ENCODE measurements around the gene RYR2.
A peak's percentile ranks its signal among the peaks of the same experiment; 100 is the strongest.
"Not testable (repeated sequence)": the region's sequence is repeated elsewhere in the genome, so short reads cannot be mapped to it uniquely, and the experiment has no call there.

Gene RYR2

DNA sequence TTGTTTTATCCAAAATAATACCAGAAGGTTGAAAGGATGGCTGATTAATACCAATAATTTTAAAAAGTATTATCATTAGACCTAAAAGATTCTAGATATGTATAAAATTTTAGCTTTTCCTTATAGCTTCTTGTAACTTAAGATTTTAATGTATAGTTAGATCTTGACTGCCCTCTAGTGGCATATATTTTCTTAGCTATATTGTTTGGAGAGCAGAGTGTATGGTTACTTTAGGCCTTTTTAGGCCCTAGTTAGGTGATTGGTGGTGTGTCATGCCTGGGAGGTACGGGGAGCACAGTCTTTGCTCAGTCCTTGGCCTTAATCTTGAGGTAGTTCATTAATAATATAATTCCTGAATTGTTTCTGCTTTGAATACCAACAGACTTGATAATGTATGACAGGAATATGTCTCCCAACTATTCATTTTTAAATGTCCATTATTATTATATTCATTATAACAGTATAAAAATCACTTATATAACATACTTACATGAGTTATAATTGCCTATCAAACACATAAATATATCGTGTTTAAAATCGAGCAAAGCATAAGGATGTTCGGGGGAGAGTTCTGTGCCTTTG, 520.3 kb downstream of the RYR2 start:
- H3K27me3 Mint-ChIP-seq, result peaks cover 0 to 13% of the 10 kb centered on the region in 2 donors
- DNase-seq (peak in 2 of 3 experiments; percentile 5 to 7), ATAC-seq (replicated peaks) (peak; percentile 51)
- no peaks in the 10 kb centered on the region for H3K4me1 Mint-ChIP-seq (ENCODE audit: low read depth in 2 of 2)
- H3K4me3 Mint-ChIP-seq, result no peak overlapping the region
- no peak overlapping the region for H3K27ac Mint-ChIP-seq
- no peaks in the 10 kb centered on the region for H3K36me3 Mint-ChIP-seq (ENCODE audit: insufficient read depth)
- no peaks in the 10 kb centered on the region for H3K9me3 Mint-ChIP-seq

DNA sequence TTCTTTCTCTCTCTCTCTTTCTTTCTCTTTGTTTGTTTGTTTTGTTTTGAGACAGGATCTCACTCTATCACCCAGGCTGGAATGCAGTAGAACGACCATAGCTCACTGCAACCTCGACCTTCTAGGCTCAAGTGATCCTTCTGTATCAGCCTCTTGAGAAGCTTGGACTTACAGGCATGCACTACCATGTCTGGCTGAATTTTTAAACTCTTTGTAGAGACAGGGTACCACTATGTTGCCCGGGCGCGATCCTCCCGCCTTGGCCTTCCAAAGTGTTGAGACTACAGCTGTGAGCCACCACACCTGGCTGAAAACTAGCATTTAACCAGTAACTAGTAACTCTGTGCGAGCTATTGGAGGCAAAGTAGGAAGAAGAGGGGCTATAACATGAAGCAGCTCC, 523.3 kb downstream of the RYR2 start:
- Mint-ChIP-seq H3K4me1 (ENCODE audit: low read depth in 2 of 2) (no peaks in the 10 kb centered on the region), H3K4me3 (no peak overlapping the region), H3K27ac (no peak overlapping the region), H3K36me3 (ENCODE audit: insufficient read depth) (no peaks in the 10 kb centered on the region), H3K27me3 (peaks cover 0 to 13% of the 10 kb centered on the region in 2 donors), H3K9me3 (no peaks in the 10 kb centered on the region)
- ATAC-seq (replicated peaks) (no peak), DNase-seq (no peak)

DNA sequence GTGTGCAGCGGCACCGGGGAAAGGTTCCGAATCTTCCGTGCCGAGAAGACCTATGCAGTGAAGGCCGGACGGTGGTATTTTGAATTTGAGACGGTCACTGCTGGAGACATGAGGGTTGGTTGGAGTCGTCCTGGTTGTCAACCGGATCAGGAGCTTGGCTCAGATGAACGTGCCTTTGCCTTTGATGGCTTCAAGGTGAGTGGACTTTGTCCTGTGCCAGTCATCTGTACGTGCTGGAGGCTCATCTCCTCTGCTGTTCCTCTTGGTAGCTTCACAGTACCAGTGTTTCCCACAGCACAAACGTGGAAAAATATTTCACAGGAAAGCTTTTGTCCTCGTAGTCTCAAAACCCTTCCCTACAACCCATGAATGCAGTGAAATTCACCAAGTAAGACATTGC, 524.6 kb downstream of the RYR2 start:
- ATAC-seq (replicated peaks), result no peak
- Mint-ChIP-seq H3K36me3 (ENCODE audit: insufficient read depth) (no peaks in the 10 kb centered on the region), H3K27ac (no peak overlapping the region), H3K4me1 (ENCODE audit: low read depth in 2 of 2) (no peaks in the 10 kb centered on the region), H3K27me3 (peaks cover 0 to 2% of the 10 kb centered on the region in 2 donors), H3K9me3 (no peaks in the 10 kb centered on the region), H3K4me3 (no peak overlapping the region)
- no peak for DNase-seq

DNA sequence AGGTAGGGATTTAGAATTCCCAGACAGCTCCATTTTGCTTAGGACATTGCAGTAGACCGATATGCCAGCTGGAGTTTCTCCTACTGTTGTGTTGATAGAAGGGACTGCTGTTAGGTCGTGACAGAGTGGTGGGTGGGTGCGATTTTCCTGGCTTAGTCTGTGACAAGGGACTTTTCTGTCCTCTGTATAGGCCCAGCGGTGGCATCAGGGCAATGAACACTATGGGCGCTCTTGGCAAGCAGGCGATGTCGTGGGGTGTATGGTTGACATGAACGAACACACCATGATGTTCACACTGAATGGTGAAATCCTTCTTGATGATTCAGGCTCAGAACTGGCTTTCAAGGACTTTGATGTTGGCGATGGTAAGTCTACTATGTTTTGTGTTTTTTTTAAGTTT, 527.0 kb downstream of the RYR2 start:
- Mint-ChIP-seq H3K9me3 (no peaks in the 10 kb centered on the region), H3K4me3 (no peak overlapping the region), H3K27ac (no peak overlapping the region)

DNA sequence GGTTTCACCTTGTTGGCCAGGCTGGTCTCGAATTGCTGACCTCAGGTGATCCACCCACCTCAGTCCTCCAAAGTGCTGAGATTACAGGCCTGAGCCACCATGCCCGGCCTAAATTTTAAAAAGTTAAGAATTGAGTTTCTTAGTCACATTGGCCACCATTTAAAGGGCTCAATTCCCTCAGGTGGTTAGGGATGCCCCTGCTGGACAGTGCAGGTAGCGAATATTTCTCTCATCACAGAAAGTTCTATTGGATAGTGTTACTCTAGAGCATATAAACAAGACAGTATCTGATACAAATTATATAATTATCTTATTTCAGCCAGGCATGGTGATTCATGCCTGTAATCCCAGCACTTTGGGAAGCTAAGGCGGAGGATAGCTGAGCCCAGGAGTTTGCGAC, 528.5 kb downstream of the RYR2 start:
- no peaks in the 10 kb centered on the region for H3K36me3 Mint-ChIP-seq (ENCODE audit: insufficient read depth)
- H3K27ac Mint-ChIP-seq, result no peak overlapping the region
- no peak for DNase-seq
- H3K4me1 Mint-ChIP-seq (ENCODE audit: low read depth in 2 of 2), result no peaks in the 10 kb centered on the region
- H3K4me3 Mint-ChIP-seq, result no peak overlapping the region
- no peak for ATAC-seq (replicated peaks)
- H3K27me3 Mint-ChIP-seq, result peaks cover 0 to 8% of the 10 kb centered on the region in 2 donors
- no peaks in the 10 kb centered on the region for H3K9me3 Mint-ChIP-seq

More for the DNA sequence above, 527.0 kb downstream of the RYR2 start:
- ATAC-seq (replicated peaks), result no peak
- no peak for DNase-seq
- no peaks in the 10 kb centered on the region for H3K4me1 Mint-ChIP-seq (ENCODE audit: low read depth in 2 of 2)
- H3K36me3 Mint-ChIP-seq (ENCODE audit: insufficient read depth), result no peaks in the 10 kb centered on the region
- H3K27me3 Mint-ChIP-seq, result peaks cover 0 to 8% of the 10 kb centered on the region in 2 donors

DNA sequence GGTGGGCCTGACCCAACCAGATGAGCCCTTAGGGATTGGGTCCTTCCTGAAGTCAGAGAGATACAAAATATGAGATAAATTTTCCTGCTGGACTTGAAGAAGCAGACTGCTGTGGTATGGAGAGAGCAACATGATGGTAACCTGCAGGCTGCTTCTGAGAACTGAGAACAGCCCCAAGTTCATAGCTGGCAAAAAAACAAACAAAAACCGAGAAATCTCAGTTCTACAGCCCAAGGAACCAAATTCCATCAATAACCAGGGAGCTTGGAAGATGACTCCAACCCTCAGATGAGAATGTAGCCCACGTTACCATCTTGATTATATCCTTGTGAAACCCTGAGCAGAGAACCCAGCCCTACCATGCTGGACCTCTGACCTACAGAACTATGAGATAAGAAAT, 532.6 kb downstream of the RYR2 start:
- peaks cover 0 to 2% of the 10 kb centered on the region in 2 donors for H3K9me3 Mint-ChIP-seq
- ATAC-seq (replicated peaks) (no peak), DNase-seq (no peak)
- no peaks in the 10 kb centered on the region for H3K36me3 Mint-ChIP-seq (ENCODE audit: insufficient read depth)
- no peak overlapping the region for H3K4me3 Mint-ChIP-seq
- no peaks in the 10 kb centered on the region for H3K4me1 Mint-ChIP-seq (ENCODE audit: low read depth in 2 of 2)
- no peak overlapping the region for H3K27ac Mint-ChIP-seq
- peaks cover 0 to 8% of the 10 kb centered on the region in 2 donors for H3K27me3 Mint-ChIP-seq

DNA sequence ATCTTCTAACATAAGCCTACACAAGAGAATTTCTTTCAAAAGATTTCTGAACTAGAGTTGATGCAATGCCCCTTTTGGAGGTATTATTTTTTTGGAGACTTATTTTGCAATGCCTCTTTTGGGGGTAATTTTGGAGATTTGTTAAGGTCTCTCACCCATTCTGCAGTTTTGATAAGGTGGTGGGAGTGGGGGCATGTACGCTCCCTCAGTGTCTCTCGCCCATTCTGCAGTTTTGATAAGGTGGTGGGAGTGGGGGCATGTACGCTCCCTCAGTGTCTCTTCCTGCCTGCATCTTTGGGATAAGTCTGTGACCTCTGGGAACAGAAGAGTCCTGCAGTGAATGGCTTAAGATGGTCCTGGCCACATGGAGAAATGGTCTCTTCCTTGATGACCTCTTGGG, 536.6 kb downstream of the RYR2 start:
- ATAC-seq (replicated peaks) (no peak), DNase-seq (no peak)
- Mint-ChIP-seq H3K27me3 (no peaks in the 10 kb centered on the region), H3K4me3 (no peak overlapping the region), H3K27ac (no peak overlapping the region), H3K4me1 (ENCODE audit: low read depth in 2 of 2) (no peaks in the 10 kb centered on the region), H3K9me3 (peaks cover 0 to 2% of the 10 kb centered on the region in 2 donors), H3K36me3 (ENCODE audit: insufficient read depth) (no peaks in the 10 kb centered on the region)

DNA sequence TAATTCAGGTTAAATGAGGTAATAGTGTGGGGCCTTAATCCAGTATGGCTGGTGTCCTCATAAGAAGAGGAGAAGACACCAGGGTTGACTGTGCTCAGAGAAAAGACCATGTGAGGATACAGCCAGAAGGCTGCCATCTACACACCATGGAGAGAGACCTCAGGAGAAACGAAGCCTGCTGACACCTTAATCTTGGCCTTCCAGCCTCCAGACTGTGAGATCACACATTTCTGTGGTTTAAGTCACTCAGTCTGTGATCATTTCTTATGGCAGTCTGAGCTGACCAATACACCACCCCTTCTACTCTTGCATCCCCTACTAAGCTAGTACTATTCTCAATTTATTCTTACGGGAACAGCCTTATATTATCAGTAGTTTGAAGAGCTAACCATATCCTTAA, 538.7 kb downstream of the RYR2 start:
- Mint-ChIP-seq H3K4me1 (ENCODE audit: low read depth in 2 of 2) (no peaks in the 10 kb centered on the region), H3K27ac (no peak overlapping the region), H3K27me3 (no peaks in the 10 kb centered on the region), H3K9me3 (peaks cover 0 to 2% of the 10 kb centered on the region in 2 donors), H3K36me3 (ENCODE audit: insufficient read depth) (no peaks in the 10 kb centered on the region), H3K4me3 (no peak overlapping the region)
- ATAC-seq (replicated peaks) (no peak), DNase-seq (no peak)

DNA sequence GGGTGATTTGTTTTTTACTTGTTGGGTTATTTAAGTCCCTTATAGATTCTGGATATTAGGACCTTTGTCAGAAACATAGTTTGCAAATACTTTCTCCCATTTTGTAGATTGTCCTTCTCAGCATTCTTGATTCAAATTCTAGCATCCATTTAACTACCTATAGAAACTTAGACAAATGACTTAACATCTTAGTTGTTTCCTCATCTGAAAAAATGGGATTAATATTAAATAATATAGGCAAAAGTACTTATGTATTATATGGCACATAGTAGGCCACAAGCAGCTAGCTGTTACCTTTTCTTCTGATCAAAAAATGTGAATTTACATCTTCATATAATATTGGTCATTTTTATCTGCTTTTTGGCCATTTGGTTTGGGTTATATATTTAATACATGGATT, 541.3 kb downstream of the RYR2 start:
- DNase-seq (no peak), ATAC-seq (replicated peaks) (no peak)
- H3K27me3 Mint-ChIP-seq, result no peaks in the 10 kb centered on the region
- H3K36me3 Mint-ChIP-seq (ENCODE audit: insufficient read depth), result no peaks in the 10 kb centered on the region
- no peaks in the 10 kb centered on the region for H3K9me3 Mint-ChIP-seq
- H3K4me3 Mint-ChIP-seq, result no peak overlapping the region
- H3K4me1 Mint-ChIP-seq (ENCODE audit: low read depth in 2 of 2), result no peaks in the 10 kb centered on the region
- no peak overlapping the region for H3K27ac Mint-ChIP-seq

DNA sequence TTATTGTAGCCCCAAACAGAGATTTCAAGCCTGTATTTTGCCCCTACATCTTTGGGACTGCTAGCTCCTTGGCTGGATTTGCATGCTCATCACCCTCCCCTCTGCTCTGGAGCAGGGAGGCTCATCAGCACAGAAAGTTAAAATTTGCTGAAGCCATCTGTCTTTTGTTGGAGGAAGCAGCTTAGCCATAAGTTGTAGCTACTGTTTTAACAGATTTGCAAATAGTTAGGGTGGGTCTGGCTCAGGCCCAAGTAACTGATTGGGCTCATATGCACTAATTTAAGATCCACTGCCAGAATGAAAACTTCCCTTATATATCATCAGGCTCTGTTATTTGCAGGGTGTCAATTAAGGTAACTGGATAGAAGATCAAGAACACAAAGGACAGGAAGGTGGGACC, 541.8 kb downstream of the RYR2 start:
- Mint-ChIP-seq H3K27ac (no peak overlapping the region), H3K4me3 (no peak overlapping the region), H3K36me3 (ENCODE audit: insufficient read depth) (no peaks in the 10 kb centered on the region), H3K9me3 (no peaks in the 10 kb centered on the region), H3K27me3 (peaks cover 0 to 3% of the 10 kb centered on the region in 2 donors), H3K4me1 (ENCODE audit: low read depth in 2 of 2) (no peaks in the 10 kb centered on the region)
- DNase-seq (no peak), ATAC-seq (replicated peaks) (no peak)

DNA sequence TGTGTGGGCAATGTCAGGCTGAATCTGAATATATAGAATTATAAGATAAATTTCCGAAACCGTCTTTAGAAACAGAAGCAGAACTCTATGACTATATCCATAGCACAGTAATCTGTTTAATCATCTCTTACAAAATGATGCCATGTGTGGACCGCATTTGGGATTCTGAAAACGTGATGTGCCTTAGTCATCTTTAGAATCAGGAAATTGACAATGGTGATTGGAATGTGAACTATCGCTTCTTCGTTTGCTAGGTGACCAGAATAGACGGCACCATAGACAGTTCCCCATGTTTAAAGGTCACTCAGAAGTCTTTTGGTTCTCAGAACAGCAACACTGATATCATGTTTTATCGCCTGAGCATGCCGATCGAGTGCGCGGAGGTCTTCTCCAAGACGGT, 548.4 kb downstream of the RYR2 start:
- H3K36me3 Mint-ChIP-seq (ENCODE audit: insufficient read depth), result no peaks in the 10 kb centered on the region
- no peak overlapping the region for H3K4me3 Mint-ChIP-seq
- peaks cover 0 to 7% of the 10 kb centered on the region in 2 donors for H3K9me3 Mint-ChIP-seq
- no peak overlapping the region for H3K27ac Mint-ChIP-seq
- no peaks in the 10 kb centered on the region for H3K4me1 Mint-ChIP-seq (ENCODE audit: low read depth in 2 of 2)
- DNase-seq (no peak), ATAC-seq (replicated peaks) (no peak)
- peaks cover 15 to 16% of the 10 kb centered on the region in 2 donors for H3K27me3 Mint-ChIP-seq

DNA sequence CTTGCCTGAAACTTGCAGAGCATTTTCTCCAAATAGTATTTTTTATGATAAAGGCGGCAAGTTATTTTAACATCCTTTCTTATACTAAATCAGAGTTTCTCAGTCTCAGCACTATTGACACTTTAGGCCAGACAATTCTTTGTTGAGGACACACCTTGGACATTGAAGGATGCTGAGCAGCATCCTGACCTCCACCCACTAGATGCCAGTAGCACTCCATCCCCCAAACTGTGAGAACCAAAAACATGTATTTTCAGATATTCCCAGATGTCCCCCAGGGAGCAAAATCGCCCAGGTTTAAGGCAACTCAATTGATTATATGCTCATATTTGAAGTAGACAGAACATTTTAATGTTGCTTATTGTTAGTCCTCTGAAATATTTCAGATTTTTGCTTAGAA, 549.4 kb downstream of the RYR2 start:
- Mint-ChIP-seq H3K4me1 (ENCODE audit: low read depth in 2 of 2) (no peaks in the 10 kb centered on the region), H3K9me3 (peaks cover 0 to 15% of the 10 kb centered on the region in 2 donors), H3K36me3 (ENCODE audit: insufficient read depth) (no peaks in the 10 kb centered on the region), H3K27ac (no peak overlapping the region), H3K27me3 (peaks cover 22 to 23% of the 10 kb centered on the region in 2 donors), H3K4me3 (no peak overlapping the region)
- no peak for DNase-seq
- ATAC-seq (replicated peaks), result no peak

DNA sequence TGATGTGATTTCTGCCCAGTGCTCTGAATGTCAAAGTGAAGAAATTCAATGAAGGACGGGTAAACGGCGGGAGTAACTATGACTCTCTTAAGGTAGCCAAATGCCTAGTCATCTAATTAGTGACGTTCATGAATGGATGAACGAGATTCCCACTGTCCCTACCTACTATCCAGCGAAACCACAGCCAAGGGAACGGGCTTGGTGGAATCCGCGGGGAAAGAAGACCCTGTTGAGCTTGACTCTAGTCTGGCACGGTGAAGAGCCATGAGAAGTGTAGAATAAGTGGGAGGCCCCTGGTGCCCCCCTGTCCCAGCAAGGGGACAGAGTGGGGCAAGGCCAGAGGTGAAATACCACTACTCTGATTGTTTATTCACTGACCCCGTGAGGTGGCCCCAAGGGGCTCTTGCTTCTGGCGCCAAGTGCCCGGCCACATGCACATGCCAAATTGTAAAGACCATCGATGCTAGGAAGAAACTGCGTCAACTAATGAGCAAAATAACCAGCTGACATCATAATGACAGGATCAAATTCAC, 561.1 kb downstream of the RYR2 start:
- H3K4me1 Mint-ChIP-seq (ENCODE audit: low read depth in 2 of 2); H3K9me3 Mint-ChIP-seq; H3K4me3 Mint-ChIP-seq; H3K27me3 Mint-ChIP-seq; H3K36me3 Mint-ChIP-seq (ENCODE audit: insufficient read depth); ATAC-seq (replicated peaks); H3K27ac Mint-ChIP-seq; DNase-seq: not testable (repeated sequence)

DNA sequence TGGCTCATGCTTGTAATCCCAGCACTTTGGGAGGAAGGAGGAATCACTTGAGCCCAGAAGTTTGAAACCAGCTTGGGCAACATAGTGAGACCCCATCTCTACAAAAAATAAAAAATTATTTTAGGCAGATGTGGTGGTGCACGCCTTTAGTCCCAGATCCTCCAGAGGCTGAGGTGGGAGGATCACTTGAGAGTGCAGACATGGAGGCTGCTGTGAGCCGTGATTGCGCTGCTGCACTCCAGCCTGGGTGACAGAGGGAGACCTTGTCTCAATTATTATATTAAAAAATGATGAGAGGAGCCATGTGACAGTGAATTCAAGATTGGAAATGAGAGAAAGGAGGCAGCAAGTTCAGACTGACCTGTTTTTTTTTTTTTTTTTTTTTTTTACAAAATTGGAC, 566.4 kb downstream of the RYR2 start:
- no peaks in the 10 kb centered on the region for H3K36me3 Mint-ChIP-seq (ENCODE audit: insufficient read depth)
- H3K27me3 Mint-ChIP-seq, result peaks cover 0 to 6% of the 10 kb centered on the region in 2 donors

More for the DNA sequence above, 566.4 kb downstream of the RYR2 start:
- no peak for ATAC-seq (replicated peaks)
- no peak overlapping the region for H3K27ac Mint-ChIP-seq
- H3K4me1 Mint-ChIP-seq (ENCODE audit: low read depth in 2 of 2), result no peaks in the 10 kb centered on the region
- DNase-seq, result no peak
- H3K9me3 Mint-ChIP-seq, result peaks cover 0 to 3% of the 10 kb centered on the region in 2 donors
- no peak overlapping the region for H3K4me3 Mint-ChIP-seq
